RPMI8226 (cell line): ENCODE results near the gene EFR3B.
A peak's percentile ranks its signal among the peaks of the same experiment; 100 is the strongest.

Source experiments
- DNase-seq: peaks from one replicate; pipeline ENCODE4 v3.0.0-alpha.2; 2015

The EFR3B gene

DNA sequence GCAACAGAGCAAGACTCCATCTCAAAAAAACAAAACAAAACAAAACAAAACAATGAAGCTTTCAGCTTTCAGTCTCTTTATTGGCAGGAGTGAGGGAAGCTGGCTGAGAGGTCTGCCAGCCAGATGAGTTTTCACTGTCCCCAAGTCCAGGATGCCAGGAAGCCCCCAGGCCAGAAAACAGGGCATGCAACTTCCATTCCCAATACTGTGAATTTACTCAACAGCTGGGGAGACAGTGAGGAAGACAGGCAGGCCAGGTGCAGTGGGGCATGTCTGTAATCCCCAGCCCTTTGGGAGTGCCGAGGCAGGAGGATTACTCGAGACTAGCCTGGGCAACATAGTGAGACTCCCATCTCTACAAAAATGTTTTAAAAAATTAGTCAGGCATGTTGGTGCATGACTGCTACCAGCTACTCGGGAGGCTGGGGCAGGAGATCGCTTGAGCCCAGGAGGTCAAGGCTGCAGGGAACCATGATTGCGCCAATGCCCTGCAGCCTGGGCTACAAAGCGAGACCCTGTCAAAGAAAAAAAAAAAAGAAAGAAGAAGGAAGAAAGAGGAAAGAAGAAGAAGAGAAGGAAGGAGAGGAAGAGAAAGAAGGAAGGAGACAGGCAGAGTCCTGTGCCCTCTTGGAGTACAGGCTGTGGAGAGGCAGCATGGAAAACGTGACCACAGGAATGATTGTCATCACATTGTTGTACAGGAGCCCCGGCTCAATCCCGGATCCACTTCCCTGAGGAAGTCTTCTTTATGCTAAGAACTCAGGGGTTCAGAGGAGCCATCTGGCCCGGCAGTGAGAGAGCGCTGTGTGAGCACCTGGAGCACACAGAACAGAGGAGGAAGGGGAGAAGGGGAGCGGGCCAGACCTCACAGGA is 155.7 kb downstream of the EFR3B start:
- DNase-seq: no peak

- DNase-seq: no peak
Measured at GRCh38 chr2:25198209-25198525, 156.3 kb downstream of the EFR3B start.

DNA sequence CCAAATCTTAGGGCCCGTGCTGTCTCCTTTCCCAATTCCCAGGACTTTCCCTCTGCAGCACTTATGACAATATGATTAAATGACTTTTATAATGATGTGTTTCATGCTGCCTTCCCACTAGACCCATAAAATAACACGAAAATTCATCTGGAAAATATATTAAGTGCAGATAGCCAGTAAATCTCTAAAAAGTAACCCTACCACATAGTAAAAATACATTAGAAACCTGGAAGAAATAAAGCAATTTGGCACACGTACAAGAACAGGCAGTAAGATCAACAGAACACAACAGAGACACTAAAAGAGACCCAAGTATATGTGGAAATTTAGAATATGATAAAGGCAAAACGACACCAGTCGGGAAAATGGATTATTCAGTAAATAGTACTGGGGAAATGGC is 156.7 kb downstream of the EFR3B start:
- DNase-seq: no peak

- DNase-seq: peak; percentile 34
Measured at GRCh38 chr2:25201265-25201664, 159.4 kb downstream of the EFR3B start.

DNA sequence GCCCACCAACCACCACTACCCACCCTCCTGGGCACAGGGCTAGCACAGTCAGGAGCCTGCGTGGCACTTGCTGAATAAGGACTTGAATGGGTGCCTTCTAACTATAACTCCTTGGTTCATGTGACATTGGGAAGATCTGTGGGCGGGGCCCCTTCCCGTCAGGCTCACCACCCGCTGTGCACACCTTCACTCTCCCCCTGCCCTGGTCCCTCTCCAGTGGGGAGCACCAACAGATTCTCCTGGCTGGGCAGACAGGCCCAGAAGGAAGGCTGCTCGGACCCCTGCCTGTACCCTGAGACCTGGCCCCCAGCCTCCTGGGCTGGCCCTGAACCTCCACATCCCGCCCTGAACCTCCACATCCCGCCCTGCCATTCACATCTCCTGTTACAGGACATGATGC is 159.9 kb downstream of the EFR3B start:
- DNase-seq: no peak

GRCh38 chr2:25202275-25202674 is 160.4 kb downstream of the EFR3B start:
- DNase-seq: no peak

GRCh38 chr2:25204190-25204838 is 162.4 kb downstream of the EFR3B start:
- DNase-seq: no peak

- no peak for DNase-seq
Measured at GRCh38 chr2:25207078-25207545, 165.2 kb downstream of the EFR3B start.
